IPS-15b (cell line): ENCODE results near the gene MMS22L.

Experiments
- H3K27me3 ChIP-seq: one replicate; pipeline ENCODE4 v1.6.1; 2013; ENCODE audit warnings: low read length; ENCODE audit not compliant: control insufficient read depth, insufficient read depth
- H3K36me3 ChIP-seq: one replicate; pipeline ENCODE4 v1.6.1; 2013; ENCODE audit warnings: low read length; ENCODE audit not compliant: control insufficient read depth, insufficient read depth
- H3K4me1 ChIP-seq: one replicate; pipeline ENCODE4 v1.6.1; 2013; ENCODE audit warnings: mild to moderate bottlenecking, low read length; ENCODE audit not compliant: control insufficient read depth, insufficient read depth
- H3K4me3 ChIP-seq: one replicate; pipeline ENCODE4 v1.5.1; 2013; ENCODE audit warnings: low read depth, low read length
- H3K9ac ChIP-seq: one replicate; pipeline ENCODE4 v1.6.1; 2013; ENCODE audit warnings: low read depth, mild to moderate bottlenecking, low read length
- H3K9me3 ChIP-seq: one replicate; pipeline ENCODE4 v1.6.1; 2013; ENCODE audit warnings: mild to moderate bottlenecking, low read length; ENCODE audit not compliant: control insufficient read depth, insufficient read depth

MMS22L gene

GRCh38 chr6:97136626-97137358 lies 146.2 kb downstream of the MMS22L start:
- H3K27me3 ChIP-seq: no peaks in the 10 kb centered on the region
- no peak overlapping the region for H3K9ac ChIP-seq
- no peaks in the 10 kb centered on the region for H3K9me3 ChIP-seq
- no peaks in the 10 kb centered on the region for H3K36me3 ChIP-seq
- H3K4me1 ChIP-seq: no peaks in the 10 kb centered on the region
- H3K4me3 ChIP-seq: no peak overlapping the region

DNA sequence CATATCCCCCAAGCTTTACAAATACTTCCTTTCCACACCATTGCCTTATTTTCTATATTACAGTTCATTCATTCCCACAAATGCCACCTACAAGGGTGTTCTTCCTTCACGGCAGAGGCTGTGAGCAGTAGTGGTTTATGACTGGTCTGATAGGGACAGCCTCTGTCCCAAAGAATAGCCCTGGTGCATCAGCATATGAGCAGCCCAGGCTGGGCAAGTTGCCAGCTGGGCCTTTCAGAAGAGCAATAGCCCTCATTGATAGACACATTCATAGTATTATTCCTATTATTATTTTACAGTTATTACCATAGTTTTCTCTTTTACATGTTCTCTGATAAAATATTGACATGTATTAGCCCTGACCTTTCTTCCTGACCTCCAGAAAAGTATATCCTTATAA lies 149.9 kb downstream of the MMS22L start:
- no peaks in the 10 kb centered on the region for H3K9me3 ChIP-seq
- no peaks in the 10 kb centered on the region for H3K27me3 ChIP-seq
- H3K36me3 ChIP-seq: no peaks in the 10 kb centered on the region
- H3K9ac ChIP-seq: no peak overlapping the region
- no peaks in the 10 kb centered on the region for H3K4me1 ChIP-seq
- H3K4me3 ChIP-seq: no peak overlapping the region

DNA sequence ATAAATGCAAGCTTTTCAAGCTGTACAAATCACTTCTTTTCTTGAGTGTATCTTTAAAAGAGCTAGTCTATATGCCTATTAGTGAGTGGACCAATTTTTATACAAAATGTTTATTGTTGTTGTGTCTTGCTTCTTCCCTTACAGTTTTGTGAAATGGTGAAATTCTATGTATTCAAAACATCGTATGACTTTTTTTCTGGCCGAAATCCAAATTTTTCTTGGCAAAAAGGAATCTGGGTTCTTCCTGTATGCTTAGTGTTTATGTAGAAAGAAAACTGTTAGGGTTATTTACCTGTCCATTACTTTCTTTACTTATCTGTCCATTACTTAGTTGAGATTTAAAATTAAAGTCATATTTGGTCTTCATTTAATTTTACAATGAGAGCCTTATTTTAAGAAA lies 153.9 kb downstream of the MMS22L start:
- no peaks in the 10 kb centered on the region for H3K27me3 ChIP-seq
- no peak overlapping the region for H3K9ac ChIP-seq
- no peaks in the 10 kb centered on the region for H3K9me3 ChIP-seq
- no peaks in the 10 kb centered on the region for H3K4me1 ChIP-seq
- no peaks in the 10 kb centered on the region for H3K36me3 ChIP-seq
- no peak overlapping the region for H3K4me3 ChIP-seq

DNA sequence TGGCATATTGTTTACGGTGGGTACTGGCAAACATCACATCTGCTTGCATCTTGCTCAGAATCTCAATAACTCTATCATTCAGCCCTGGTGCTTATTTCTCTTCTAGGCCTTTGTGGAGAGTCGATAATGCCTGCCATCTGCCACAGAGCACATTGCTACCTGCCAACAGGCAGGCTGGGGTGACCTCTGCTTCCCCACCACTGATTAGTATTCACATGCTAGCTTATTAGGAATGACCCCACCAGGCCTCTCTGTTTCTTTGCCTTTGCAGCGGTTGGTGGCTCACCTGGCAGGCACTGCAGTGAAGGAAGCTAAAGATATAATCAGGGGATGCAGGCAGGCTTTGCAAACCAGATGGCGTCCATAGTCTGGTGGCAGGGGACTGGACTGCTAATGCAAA lies 154.5 kb downstream of the MMS22L start:
- Histone ChIP-seq H3K27me3 (no peaks in the 10 kb centered on the region), H3K4me3 (no peak overlapping the region), H3K36me3 (no peaks in the 10 kb centered on the region)

DNA sequence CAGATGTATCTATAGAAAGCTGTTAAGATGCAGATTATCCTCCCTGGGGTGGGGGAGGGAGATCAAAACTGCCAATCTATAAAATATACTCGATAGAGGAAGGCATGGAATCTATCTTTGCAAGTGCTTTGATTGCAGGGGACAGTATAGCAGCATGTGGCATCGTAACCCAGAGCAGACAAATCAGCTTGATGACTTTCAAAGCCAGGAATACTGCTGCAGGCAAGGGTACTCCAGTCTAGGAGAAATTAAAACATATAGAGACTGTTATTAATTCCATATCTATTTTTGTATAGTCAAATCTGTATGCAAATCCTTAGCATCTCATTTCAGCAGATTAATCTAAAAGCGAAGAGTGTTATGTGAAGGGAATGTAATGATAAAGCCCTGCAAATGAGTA lies 159.4 kb downstream of the MMS22L start:
- H3K9me3 ChIP-seq: no peaks in the 10 kb centered on the region
- H3K36me3 ChIP-seq: no peaks in the 10 kb centered on the region
- H3K4me1 ChIP-seq: no peaks in the 10 kb centered on the region
- no peak overlapping the region for H3K4me3 ChIP-seq
- no peaks in the 10 kb centered on the region for H3K27me3 ChIP-seq
- no peak overlapping the region for H3K9ac ChIP-seq

More for the DNA sequence above, 154.5 kb downstream of the MMS22L start:
- H3K4me1 ChIP-seq: no peaks in the 10 kb centered on the region
- no peak overlapping the region for H3K9ac ChIP-seq
- no peaks in the 10 kb centered on the region for H3K9me3 ChIP-seq

- Histone ChIP-seq H3K9ac (no peak overlapping the region), H3K36me3 (no peaks in the 10 kb centered on the region), H3K9me3 (no peaks in the 10 kb centered on the region), H3K4me1 (no peaks in the 10 kb centered on the region), H3K4me3 (no peak overlapping the region), H3K27me3 (no peaks in the 10 kb centered on the region)
Observed at GRCh38 chr6:97123112-97123511, 159.9 kb downstream of the MMS22L start.

GRCh38 chr6:97120511-97120910 lies 162.5 kb downstream of the MMS22L start:
- H3K27me3 ChIP-seq: no peaks in the 10 kb centered on the region
- H3K36me3 ChIP-seq: no peaks in the 10 kb centered on the region
- no peaks in the 10 kb centered on the region for H3K4me1 ChIP-seq
- H3K9me3 ChIP-seq: no peaks in the 10 kb centered on the region
- no peak overlapping the region for H3K9ac ChIP-seq
- no peak overlapping the region for H3K4me3 ChIP-seq

GRCh38 chr6:97114645-97115044 lies 168.4 kb downstream of the MMS22L start:
- Histone ChIP-seq H3K9ac (no peak overlapping the region), H3K27me3 (no peaks in the 10 kb centered on the region), H3K4me3 (no peak overlapping the region), H3K4me1 (no peaks in the 10 kb centered on the region), H3K9me3 (no peaks in the 10 kb centered on the region), H3K36me3 (no peaks in the 10 kb centered on the region)

DNA sequence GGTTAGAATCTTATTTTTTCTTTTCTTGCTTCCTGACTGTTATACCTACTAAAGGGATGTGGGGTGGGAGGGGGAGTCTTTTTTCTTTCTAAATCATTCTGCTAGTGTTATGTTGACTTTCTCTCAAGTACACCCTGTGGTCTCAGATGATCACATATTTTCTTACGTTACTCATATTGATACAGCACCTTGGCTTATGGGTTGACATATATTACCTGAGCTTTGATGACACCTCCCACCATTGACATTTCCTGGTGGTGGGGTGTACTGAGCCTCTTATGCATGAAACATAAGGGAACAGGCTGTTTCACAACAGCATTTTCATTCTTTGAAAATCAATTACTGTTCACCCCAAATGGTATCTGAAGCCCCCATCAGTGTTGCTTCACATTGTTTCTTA lies 169.8 kb downstream of the MMS22L start:
- H3K4me3 ChIP-seq: no peak overlapping the region
- H3K4me1 ChIP-seq: no peaks in the 10 kb centered on the region
- H3K27me3 ChIP-seq: no peaks in the 10 kb centered on the region
- H3K9ac ChIP-seq: no peak overlapping the region
- no peaks in the 10 kb centered on the region for H3K9me3 ChIP-seq
- H3K36me3 ChIP-seq: no peaks in the 10 kb centered on the region

DNA sequence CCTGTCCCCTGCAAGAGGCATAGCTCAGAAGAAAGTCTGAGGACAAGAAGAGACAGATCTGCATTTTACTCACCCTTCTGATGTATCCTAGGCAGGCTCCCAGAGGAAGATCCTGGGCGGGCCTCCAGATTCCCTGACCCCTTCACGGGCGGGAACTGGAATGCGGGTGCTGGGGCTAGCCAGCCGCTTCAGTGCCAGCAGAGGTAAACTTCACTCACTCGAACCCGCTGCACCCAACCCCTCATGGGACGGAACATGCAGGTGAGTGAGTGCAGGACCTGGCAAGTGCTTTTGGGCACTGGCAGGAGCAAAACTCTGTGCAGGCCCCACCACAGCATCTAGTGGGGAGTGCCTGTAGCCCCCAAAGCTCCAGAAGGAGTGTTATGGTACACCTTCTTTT lies 171.8 kb downstream of the MMS22L start:
- H3K4me3 ChIP-seq: no peak overlapping the region
- H3K9ac ChIP-seq: no peak overlapping the region
- H3K9me3 ChIP-seq: no peaks in the 10 kb centered on the region
- H3K27me3 ChIP-seq: no peaks in the 10 kb centered on the region
- no peaks in the 10 kb centered on the region for H3K36me3 ChIP-seq
- no peaks in the 10 kb centered on the region for H3K4me1 ChIP-seq

- Histone ChIP-seq H3K9me3 (no peaks in the 10 kb centered on the region), H3K27me3 (no peaks in the 10 kb centered on the region), H3K4me3 (no peak overlapping the region), H3K36me3 (no peaks in the 10 kb centered on the region), H3K4me1 (no peaks in the 10 kb centered on the region), H3K9ac (no peak overlapping the region)
Observed at GRCh38 chr6:97110626-97111025, 172.4 kb downstream of the MMS22L start.

- Histone ChIP-seq H3K4me1 (no peaks in the 10 kb centered on the region), H3K36me3 (no peaks in the 10 kb centered on the region), H3K9me3 (no peaks in the 10 kb centered on the region), H3K4me3 (no peak overlapping the region), H3K27me3 (no peaks in the 10 kb centered on the region), H3K9ac (no peak overlapping the region)
Observed at GRCh38 chr6:97110149-97110548, 172.9 kb downstream of the MMS22L start.
